SW 1271 (cell line): ENCODE measurements around the gene APOBEC3B.
"Not testable (repeated sequence)": the region's sequence is repeated elsewhere in the genome, so short reads cannot be mapped to it uniquely, and the experiment has no call there.

Source experiments
- DNase-seq, 2 experiments: peaks; one replicate each; lab custom pipeline; 2025; lab: John Stamatoyannopoulos, UW

Gene APOBEC3B

DNA sequence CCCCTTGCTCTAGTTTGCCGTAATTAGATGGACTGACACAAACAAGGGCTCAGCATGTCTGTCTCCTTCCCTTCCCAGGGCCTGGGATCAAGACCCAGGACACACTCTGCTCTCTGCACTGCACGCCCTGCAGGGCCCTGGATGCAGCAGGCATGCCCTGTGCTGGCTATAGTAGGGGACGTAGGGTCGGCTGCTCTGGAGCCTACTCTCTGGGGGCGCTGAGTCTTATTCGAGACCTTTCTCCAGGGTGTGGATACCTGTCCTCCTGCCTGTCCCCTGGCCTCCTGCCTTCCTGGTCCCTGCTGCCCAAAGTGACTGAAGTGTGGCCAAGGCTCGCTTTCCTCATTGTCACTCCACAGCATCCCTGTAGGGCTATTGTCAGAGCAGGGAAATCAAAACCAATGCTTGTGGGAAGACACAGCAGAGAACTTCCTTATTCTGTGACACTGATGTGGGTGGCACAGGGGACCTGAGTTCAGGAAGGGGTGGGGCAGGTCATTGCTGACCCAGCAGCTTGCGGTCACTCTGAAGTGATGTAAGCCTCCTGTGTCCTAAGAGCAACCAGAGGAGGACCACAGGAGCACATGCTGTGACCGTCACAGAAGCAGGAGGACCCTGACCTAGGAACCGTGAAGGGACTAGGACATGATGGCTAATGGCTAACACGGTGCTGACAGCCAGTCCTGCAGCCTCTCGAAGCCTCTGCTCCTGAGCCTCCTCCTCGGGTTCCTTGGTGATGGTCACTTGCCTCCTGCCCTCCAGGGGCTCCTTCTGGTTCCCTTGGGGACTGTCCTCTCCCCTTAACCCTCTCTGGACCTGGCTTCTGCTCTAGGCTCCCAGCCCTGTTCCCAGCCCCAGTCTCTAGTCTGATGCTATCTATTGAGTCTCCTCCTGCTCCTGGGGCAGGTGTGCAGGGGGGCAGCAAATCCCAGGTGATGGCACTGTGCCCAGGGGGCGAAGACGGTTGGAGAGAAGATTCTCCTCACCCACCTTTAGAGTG, 14.4 kb upstream of the APOBEC3B start:
- no peak for DNase-seq

DNA sequence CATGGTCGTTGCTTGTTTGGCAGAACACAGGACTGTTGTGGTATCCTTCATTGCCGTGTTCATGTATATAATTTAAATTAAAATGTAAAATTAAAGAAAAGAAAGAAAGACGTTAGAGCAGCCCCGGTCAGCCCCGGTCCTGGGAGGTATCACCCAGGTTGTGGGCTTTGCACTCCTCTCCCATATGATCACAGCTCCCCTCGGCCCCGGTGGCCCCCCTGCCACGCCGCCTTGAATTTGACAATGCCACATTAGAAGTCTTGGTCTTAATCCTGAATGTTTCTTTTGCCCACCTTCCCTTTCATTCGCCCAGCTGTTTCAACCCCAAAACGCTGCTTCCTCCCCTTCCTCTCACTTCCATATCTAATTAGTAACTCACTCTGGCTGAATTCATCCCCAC, 13.3 kb upstream of the APOBEC3B start:
- no peak for DNase-seq

GRCh38 chr22:38970551-38970950, 11.6 kb upstream of the APOBEC3B start:
- no peak for DNase-seq

DNA sequence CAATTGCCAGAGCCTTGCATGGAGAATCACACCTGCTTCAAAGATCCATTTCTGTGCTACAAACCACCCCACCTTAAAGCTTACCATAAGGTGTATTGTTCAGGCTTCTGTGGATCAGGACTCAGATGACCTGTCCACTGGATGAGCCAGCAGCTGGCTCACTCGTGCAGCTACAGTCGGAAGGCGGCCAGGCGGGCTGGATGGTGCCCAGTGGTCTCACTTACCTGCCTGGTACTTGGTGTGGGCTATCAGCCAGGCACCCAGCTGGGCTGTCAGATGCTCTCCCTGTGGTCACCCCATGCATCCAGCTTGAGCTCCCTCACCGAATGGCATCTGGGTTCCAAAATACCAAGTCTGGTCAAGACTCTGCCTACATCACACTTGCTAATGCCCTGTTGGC, 10.9 kb upstream of the APOBEC3B start:
- no peak for DNase-seq

- DNase-seq: no peak
These were observed 10.4 kb upstream of the APOBEC3B start for GRCh38 chr22:38971791-38972190.

DNA sequence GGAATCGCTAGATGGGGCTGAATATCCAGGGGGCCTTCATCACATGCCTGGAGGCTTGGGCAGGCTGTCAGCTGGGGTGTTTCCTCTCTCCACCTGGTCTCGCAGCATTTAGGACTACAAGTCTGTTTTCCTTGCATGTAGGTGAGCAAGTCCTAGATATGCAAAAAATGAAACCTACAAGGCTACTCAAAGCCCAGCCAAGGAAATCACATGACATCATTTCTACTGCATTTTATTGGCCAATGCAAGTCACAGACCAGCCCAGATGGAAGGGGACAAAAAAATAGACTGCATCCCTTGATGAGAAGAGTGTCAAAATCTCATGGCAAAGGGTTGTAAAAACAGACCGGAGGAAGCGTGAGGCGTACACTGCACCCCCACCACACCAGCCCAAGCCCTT, 9.6 kb upstream of the APOBEC3B start:
- no peak for DNase-seq

DNA sequence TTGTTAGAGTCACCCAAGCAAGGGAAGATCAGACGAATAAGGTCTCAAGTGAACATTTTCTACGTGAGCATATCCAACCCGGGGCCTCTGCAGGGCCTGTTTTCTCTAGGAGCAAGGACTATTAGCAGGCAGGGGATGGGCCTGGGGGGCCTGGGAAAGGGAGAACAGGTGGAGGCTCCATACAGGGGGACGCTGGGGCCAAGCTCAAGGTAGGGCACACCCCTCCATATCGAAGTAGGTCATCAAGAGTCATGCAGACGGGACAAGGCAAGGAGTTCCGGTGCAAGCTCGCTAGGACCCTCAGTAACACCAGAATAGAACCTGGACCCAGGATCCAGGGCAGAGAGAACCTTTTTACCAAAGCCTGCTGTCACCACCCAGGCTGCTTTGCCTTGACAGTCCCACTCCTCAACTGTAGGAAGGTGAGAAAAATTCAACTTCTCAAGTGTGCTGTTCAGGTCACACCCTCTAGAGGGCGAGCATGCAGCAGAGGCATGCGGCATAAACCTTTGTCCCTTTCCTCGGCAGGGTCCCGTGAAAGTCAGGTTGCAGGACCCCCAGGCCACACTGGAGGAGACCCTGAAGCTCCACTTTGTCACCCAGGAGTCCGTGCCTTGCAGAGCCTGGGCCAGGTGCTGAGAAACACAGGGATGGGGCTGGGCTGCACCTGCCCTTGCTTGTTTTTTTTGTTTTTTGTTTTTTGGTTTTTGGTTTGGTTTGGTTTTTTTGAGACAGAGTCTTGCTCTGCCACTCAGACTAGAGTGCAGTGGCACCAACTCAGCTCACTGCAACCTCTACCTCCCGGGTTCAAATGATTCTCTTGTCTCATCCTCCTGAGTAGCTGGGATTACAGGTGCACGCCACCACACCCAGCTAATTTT, 8.6 kb upstream of the APOBEC3B start:
- DNase-seq: peak in 1 of 2 experiments; percentile 6

DNA sequence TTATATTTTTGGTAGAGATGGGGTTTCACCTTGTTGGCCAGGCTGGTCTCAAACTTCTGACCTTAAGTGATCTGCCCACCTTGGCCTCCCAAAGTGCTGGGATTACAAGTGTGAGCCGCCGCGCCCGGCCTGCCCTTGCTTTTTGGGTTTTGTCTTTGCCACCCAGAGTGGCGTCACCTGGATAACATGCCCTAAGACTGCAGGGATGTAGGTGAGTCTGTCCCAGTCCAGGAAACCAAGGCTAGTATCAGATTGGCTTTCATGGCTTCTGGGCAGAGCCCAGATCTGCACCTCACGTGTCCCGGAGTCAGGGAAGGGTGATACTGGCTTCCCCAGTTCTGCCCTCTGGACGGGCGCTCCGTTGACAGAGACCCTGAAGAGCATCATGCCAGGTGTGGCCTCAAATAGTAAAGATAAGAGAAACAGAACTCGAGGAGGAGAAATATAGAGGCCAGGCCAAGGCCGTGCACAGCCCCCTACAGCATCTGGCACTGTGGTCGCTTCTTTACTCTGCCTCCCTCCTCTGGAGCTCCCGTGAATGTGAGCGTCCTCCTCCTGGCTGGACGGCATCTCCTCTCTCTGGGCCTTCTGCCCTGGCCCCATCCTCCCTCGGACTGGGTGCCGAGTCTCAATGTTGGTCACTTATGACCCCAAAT, 7.8 kb upstream of the APOBEC3B start:
- DNase-seq: no peak

DNA sequence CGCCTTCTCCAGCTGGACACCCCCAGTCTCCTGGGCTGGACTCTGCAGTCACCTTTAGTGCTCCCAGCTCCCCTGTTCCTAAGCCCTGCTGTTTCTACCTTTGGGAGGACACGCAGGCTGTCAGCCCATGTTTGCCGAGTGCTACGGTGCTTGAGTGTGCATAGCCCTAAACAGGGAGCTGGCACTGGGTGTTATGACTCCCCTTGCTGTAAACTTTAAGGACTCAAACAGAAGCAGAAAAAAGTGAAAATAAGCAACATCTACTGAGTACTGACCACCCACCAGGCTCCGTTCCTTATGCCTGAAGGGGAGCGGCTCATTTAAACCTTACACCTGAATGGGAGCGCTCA, 7.3 kb upstream of the APOBEC3B start:
- DNase-seq: no peak

DNA sequence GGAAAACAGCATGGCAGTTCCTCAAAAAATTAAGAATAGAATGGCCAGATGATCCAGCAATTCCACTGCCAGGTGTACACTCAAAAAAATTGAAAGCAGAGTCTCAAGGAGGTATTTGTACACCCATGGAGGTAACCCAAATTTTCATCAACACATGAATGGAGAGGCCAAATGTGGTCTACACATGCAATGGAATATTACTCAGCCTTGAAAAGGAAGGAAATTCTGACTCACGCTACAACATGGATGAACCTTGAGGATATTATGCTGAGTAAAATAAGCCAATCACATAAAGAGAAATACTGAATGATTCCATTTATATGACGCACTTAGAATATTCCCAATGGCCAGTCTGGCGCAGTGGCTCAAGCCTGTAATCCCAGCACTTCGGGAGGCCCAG, 4.9 kb upstream of the APOBEC3B start:
- DNase-seq: not testable (repeated sequence)

- not testable (repeated sequence) for DNase-seq
These were observed 1.6 kb upstream of the APOBEC3B start for GRCh38 chr22:38980587-38980986.

DNA sequence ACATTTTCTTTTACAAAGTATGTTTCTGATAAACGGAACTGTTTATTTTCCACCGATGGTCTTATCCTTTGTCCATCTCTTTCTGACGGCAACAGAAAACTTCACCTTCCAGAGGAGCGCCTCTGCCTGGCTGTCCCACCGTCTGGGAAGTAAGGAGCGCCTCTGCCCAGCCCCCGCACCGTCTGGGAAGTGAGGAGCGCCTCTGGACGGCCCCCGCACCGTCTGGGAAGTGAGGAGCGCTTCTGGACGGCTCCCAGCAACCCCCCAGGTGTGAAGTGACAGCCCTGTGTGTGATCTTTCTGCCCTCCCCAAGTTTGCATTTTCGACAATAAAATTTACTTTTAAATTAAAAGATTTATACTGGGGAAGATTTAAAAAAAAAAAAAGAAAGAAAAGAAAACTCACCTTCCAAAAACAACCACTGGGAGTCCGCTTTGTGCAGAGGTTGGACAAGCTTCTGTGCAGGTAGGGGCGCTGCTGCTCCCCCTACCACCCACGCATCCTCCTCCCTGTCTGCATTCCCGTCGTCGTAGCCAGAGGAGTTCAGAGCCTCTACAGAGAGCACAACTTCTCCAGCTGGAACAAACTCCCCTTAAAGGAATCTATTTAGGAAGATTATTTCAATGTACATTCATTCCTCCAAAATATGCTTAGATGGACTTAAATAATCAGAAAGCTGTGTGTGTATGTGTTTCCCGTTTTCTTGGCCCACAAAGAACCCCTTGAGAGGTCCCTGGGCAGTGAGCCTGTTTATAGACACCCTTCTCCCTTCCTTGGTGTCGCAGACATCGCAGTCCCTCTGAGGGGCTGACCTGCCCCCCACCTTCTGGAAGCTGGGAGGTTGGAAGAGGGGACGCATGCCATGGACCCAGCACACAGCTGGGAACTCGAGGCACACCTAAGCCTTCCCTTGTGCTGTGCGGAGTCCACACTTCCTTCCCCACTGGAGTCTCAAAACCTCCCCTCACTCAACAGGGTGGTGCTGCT, 849 bp upstream of the APOBEC3B start:
- no peak for DNase-seq

GRCh38 chr22:38984224-38984623, 2.1 kb downstream of the APOBEC3B start:
- DNase-seq: no peak

DNA sequence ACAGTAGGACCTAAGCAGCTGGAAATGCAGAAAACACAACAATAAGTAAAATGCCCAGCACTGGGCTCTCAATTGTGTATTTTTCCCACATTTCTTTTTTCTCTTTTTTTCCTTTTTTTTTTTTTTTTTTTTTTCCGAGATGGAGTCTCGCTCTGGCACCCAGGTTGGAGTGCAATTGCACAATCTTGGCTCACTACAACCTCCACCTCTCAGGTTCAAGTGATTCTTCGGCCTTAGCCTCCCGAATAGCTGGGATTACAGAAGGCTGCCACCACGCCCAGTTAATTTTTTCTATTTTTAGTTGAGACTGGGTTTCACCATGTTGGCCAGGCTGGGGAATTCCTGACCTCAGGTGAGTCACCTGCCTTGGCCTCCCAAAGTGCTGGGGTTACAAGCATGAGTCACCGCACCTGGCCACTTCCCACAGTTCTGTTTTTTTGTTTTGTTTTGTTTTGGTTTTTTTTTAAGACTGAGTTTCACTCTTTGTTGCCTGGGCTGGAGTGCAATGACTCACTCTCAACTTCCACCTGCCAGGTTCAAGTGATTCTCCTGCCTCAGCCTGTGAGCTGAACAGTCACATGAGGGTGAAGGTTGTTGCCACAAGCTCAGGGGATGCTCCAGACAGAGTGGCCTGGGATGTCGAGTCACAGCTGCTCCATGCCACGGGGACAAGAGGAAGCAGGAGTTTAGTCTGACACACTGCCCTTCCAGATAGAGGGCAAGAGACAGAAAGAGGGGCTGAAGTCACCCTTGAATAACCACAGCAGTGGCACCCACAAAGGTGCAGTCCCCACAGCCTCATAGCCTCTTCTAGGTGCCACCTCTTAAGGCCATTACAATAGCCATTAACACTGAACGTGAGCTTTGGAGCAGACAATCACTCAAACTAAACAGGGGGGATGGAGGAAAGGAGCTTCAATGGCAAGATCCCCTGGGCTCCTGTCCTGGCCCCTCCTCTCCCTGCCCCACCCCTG, 2.9 kb downstream of the APOBEC3B start:
- DNase-seq: peak in 1 of 2 experiments; percentile 47

GRCh38 chr22:38986629-38987028, 4.5 kb downstream of the APOBEC3B start:
- no peak for DNase-seq

DNA sequence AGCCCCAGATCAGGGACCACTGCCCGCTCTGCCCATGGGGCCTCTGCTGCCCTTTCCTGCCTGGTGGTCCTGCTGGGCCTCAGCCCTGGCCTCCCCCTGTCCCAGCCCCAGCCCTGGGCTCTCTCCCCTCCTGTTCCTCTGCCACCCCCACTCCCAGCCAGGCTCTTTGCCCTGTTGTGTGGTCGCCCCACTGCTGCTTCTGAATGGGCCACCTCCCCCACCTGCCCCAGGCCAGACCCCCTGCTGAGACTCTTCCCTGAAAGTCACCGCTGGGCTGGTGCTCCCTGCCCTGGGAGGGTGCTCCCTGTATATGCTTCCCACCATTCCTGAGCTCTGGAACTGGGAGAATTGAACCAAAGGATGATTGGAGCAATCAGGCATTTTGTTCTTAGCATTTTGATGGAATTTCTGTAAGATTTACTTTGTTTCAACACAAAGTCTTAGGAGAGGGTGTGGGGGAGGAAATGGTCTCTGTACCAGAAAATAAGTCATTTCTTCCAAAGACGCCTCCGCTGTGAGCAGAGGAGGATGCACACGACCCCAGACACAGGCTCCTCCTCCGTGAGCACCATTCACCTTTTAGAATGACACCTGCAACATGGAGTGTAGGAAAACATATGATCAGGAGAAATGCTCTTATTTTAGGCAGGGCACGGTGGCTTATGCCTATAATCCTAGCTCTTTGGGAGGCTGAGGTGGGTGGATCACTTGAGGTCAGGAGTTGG, 5.2 kb downstream of the APOBEC3B start:
- DNase-seq: no peak

GRCh38 chr22:38989466-38989865, 7.3 kb downstream of the APOBEC3B start:
- no peak for DNase-seq

DNA sequence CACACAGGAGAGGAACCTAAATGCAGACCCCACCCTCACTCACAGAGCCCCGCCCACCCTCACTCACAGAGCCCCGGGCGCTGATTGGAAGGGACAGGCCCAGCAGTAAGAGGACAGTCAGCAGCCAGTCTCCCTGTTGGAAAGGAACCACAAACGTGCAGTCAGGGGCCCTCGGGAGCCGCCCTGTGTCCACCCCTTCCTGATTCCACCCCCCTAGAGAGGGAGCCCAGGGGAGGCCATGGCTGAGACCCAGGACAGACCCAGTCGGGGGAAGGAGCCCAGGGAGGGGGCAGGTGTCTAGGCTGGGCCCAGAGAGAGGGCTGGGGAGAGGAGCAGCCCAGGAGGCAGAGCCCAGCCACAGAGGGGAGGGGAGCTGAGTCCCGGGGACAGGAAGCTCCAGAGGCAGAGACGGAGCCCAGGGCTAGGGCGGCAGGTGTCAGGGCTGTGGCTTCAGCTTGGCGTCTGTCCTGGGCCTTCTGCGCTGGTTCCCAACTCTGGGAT, 10.8 kb downstream of the APOBEC3B start:
- DNase-seq: not testable (repeated sequence)

DNA sequence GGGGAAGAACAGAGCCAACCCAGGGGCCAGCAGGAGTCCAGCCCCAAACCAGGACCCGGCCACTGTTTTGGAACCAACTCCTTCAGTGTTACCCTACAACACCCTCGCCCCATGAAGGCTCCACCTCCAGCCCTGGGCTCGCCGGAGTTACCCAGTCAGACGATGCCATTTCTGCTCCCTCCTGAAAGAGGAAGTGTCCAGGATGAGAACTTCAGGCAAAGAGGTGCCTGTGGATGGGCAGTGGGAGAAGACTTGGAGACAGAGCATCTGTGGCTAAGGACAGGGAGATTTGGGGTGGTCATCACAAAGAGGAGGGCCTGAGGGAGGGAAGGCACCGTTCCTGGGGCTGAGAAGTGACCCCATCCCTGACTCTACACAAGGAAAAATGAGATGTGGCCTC, 14.0 kb downstream of the APOBEC3B start:
- DNase-seq: no peak
